Measurements from ENCODE around the gene VPS37C. TPM values are rescaled to one million over a fixed set of nuclear protein-coding genes. Genes with fewer than 3 reads are reported as not detected.

The VPS37C gene
- total RNA-seq, 1 experiment from 2014 or later, result 23.1 TPM

GRCh38 chr11:61082931-61083531 is 78.2 kb downstream of the VPS37C start:
- no peaks in the 10 kb centered on the region for H3K9me3 ChIP-seq (ENCODE audit: control insufficient read depth in 1 of 2, insufficient read depth in 1 of 2, low read depth in 1 of 2, low read length in 2 of 2)
- ChIA-PET RAD21 (ENCODE audit: low non-redundant PET in 1 of 2, low total read pairs in 2 of 2, uncharacterized antibody in 2 of 2, unreplicated experiment in 2 of 2) (no interaction called here), POLR2A (no interaction called here), CTCF (no interaction called here)
- no peaks in the 10 kb centered on the region for H3K9me2 ChIP-seq (ENCODE audit: insufficient read depth)
- TF ChIP-seq POLR2A (IDR thresholded peaks at IDR 0.05; ENCODE audit: borderline replicate concordance, extremely low read depth, insufficient read depth, insufficient read length) (no peak), ATF3 (IDR thresholded peaks at IDR 0.05) (no peak), ZNF274 (IDR thresholded peaks at IDR 0.05; ENCODE audit: low read depth, low read length) (no peak), POLR2AphosphoS5 (IDR thresholded peaks at IDR 0.05; ENCODE audit: low read depth, low read length) (no peak), FOSL1 (IDR thresholded peaks at IDR 0.05; ENCODE audit: low read depth) (no peak), ZFX (IDR thresholded peaks at IDR 0.05) (no peak), CTCF (IDR thresholded peaks at IDR 0.05 in 2 of 3, conservative IDR thresholded peaks at IDR 0.05 in 1 of 3; ENCODE audit: borderline replicate concordance in 1 of 3, insufficient read depth in 1 of 3, low read depth in 2 of 3, low read length in 2 of 3) (no peak), ELF1 (IDR thresholded peaks at IDR 0.05; ENCODE audit: borderline replicate concordance, low read depth) (no peak), YY1 (IDR thresholded peaks at IDR 0.05; ENCODE audit: extremely low read depth, insufficient replicate concordance, low read depth, low read length) (no peak), SRF (IDR thresholded peaks at IDR 0.05; ENCODE audit: low read depth) (no peak), CBX3 (IDR thresholded peaks at IDR 0.05; ENCODE audit: low read depth) (no peak), EGR1 (IDR thresholded peaks at IDR 0.05; ENCODE audit: low read depth) (no peak)
- TF ChIP-seq, protein P1, sequence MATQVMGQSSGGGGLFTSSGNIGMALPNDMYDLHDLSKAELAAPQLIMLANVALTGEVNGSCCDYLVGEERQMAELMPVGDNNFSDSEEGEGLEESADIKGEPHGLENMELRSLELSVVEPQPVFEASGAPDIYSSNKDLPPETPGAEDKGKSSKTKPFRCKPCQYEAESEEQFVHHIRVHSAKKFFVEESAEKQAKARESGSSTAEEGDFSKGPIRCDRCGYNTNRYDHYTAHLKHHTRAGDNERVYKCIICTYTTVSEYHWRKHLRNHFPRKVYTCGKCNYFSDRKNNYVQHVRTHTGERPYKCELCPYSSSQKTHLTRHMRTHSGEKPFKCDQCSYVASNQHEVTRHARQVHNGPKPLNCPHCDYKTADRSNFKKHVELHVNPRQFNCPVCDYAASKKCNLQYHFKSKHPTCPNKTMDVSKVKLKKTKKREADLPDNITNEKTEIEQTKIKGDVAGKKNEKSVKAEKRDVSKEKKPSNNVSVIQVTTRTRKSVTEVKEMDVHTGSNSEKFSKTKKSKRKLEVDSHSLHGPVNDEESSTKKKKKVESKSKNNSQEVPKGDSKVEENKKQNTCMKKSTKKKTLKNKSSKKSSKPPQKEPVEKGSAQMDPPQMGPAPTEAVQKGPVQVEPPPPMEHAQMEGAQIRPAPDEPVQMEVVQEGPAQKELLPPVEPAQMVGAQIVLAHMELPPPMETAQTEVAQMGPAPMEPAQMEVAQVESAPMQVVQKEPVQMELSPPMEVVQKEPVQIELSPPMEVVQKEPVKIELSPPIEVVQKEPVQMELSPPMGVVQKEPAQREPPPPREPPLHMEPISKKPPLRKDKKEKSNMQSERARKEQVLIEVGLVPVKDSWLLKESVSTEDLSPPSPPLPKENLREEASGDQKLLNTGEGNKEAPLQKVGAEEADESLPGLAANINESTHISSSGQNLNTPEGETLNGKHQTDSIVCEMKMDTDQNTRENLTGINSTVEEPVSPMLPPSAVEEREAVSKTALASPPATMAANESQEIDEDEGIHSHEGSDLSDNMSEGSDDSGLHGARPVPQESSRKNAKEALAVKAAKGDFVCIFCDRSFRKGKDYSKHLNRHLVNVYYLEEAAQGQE (IDR thresholded peaks at IDR 0.05; ENCODE audit: low read depth), result no peak
- TF ChIP-seq, protein P2, sequence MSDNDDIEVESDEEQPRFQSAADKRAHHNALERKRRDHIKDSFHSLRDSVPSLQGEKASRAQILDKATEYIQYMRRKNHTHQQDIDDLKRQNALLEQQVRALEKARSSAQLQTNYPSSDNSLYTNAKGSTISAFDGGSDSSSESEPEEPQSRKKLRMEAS (IDR thresholded peaks at IDR 0.05), result no peak
- H3K27ac ChIP-seq (ENCODE audit: low read depth, low read length), result no peak overlapping the region
- no TSS peak for BruUV-seq (replicated peaks)
- ATAC-seq (no peak), DNase-seq (ENCODE audit: low read depth, low spot score) (no peak)
- H3K4me1 ChIP-seq (ENCODE audit: control insufficient read depth in 1 of 2, insufficient read depth in 2 of 2, low read length in 2 of 2), result no peaks in the 10 kb centered on the region
- intact Hi-C loops (cut with micrococcal nuclease), result loop anchor here (5.0 kb wide), 1 partner anchor 104 kb away; no protein-coding TSS in a partner anchor
- no peaks in the 10 kb centered on the region for H3K79me2 ChIP-seq (ENCODE audit: insufficient read depth, low read length)
- H2AFZ ChIP-seq (ENCODE audit: low read depth, low read length, poor library complexity, severe bottlenecking), result no peak overlapping the region
- H4K20me1 ChIP-seq (ENCODE audit: insufficient read depth), result no peaks in the 10 kb centered on the region
- H3K9ac ChIP-seq (ENCODE audit: low read length), result no peak overlapping the region
- no peaks in the 10 kb centered on the region for H3K36me3 ChIP-seq (ENCODE audit: control insufficient read depth in 1 of 2, insufficient read depth in 2 of 2, low read length in 2 of 2)
- no peaks in the 10 kb centered on the region for H3K27me3 ChIP-seq (ENCODE audit: insufficient read depth, low read length)
- no peak overlapping the region for H3K4me2 ChIP-seq (ENCODE audit: low read length)
- no peak overlapping the region for H3K4me3 ChIP-seq (replicated peaks in 1 of 2; ENCODE audit: low read depth in 1 of 2, low read length in 2 of 2)

All from HCT116 (cell line).